ENCODE data around the gene KCNMB4. TPM values are rescaled to one million over a fixed set of nuclear protein-coding genes. Genes with fewer than 3 reads are reported as not detected.

KCNMB4 gene
- total RNA-seq, 1 experiment from 2014 or later = 0.23 TPM

DNA sequence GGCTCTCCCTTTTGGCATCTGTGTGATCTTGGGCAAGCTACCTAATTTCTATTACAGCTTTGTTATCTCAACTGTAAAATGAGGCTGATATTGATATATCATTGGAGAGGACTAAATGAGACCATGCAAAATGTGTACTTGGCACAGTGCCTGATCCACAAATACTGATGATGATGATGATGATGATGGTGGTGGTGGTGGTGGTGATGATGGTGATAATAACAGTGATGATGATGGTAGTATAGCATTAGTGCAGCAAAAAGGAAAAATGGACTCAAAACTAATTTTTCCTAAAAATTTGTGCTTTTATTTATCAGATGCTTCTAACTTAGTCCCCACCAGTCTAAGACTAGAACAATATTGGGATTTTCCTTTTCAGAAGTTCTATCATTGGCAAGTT lies 70.7 kb downstream of the KCNMB4 start:
- Mint-ChIP-seq H3K27me3 (ENCODE audit: insufficient read depth, unreplicated experiment) (no peaks in the 10 kb centered on the region), H3K9me3 (ENCODE audit: unreplicated experiment) (no peaks in the 10 kb centered on the region), H3K27ac (ENCODE audit: unreplicated experiment) (no peak overlapping the region), H3K36me3 (ENCODE audit: insufficient read depth, unreplicated experiment) (no peaks in the 10 kb centered on the region), H3K4me3 (ENCODE audit: unreplicated experiment) (no peak overlapping the region), H3K4me1 (ENCODE audit: low read depth, unreplicated experiment) (no peaks in the 10 kb centered on the region)
- no peaks in the 10 kb centered on the region for H3K36me3 ChIP-seq (ENCODE audit: control insufficient read depth, insufficient read depth, low read length)
- intact Hi-C loops (cut with micrococcal nuclease; ENCODE audit: unreplicated experiment) = no loop called here
- CTCF ChIA-PET = no interaction called here
- no peaks in the 10 kb centered on the region for H3K27me3 ChIP-seq (replicated peaks; ENCODE audit: control insufficient read depth, insufficient read depth, low read length)
- TF ChIP-seq, protein P1, sequence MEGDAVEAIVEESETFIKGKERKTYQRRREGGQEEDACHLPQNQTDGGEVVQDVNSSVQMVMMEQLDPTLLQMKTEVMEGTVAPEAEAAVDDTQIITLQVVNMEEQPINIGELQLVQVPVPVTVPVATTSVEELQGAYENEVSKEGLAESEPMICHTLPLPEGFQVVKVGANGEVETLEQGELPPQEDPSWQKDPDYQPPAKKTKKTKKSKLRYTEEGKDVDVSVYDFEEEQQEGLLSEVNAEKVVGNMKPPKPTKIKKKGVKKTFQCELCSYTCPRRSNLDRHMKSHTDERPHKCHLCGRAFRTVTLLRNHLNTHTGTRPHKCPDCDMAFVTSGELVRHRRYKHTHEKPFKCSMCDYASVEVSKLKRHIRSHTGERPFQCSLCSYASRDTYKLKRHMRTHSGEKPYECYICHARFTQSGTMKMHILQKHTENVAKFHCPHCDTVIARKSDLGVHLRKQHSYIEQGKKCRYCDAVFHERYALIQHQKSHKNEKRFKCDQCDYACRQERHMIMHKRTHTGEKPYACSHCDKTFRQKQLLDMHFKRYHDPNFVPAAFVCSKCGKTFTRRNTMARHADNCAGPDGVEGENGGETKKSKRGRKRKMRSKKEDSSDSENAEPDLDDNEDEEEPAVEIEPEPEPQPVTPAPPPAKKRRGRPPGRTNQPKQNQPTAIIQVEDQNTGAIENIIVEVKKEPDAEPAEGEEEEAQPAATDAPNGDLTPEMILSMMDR (IDR thresholded peaks at IDR 0.05; ENCODE audit: insufficient read depth in 1 of 2, low read depth in 1 of 2, low read length in 1 of 2, severe bottlenecking in 1 of 2, unreplicated experiment in 1 of 2) = no peak
- H3K9me3 ChIP-seq = 0 out of 2 replicates have a peak, but pooled peaks cover 3% of the 10 kb centered on the region
- no TSS peak for BruUV-seq (replicated peaks)
- POLR2A ChIA-PET = no interaction called here
- H3K4me1 ChIP-seq = no peaks in the 10 kb centered on the region
- H3K4me3 ChIP-seq (ENCODE audit: low read depth, low read length) = no peak overlapping the region
- DNase-seq = no peak

DNA sequence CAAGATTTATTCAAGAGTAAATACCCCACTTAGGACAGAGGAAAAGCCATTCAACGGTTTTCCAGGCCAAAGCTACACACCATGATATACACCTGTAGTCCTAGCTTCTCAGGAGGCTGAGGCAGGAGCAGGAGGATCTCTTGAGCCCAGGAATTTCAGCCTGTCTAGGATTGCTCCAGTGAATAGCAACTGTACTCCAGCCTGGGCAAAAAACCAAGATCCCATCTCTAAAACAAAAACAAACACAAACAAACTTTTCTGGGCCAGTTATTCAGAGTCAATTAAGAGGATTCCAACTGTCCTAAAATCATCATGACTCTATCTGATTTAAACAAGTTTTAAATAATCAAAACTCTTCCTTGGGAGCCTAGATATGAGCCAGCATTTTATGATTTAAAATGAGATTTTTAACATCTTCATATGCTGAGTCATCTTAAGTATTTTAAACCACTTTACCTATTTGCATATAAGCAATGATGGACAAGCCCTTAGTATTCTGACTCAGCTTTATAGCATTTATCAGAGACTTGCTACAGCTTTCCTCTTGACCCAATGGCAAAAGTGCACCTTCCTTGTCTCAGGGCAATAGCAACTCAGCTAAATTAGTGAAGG lies 77.1 kb downstream of the KCNMB4 start:
- Histone ChIP-seq H3K4me3 (ENCODE audit: low read depth, low read length) (no peak overlapping the region), H3K4me1 (no peaks in the 10 kb centered on the region), H3K36me3 (ENCODE audit: control insufficient read depth, insufficient read depth, low read length) (no peaks in the 10 kb centered on the region), H3K9me3 (0 out of 2 replicates have a peak, but pooled peaks cover 3% of the 10 kb centered on the region), H3K27me3 (replicated peaks; ENCODE audit: control insufficient read depth, insufficient read depth, low read length) (no peaks in the 10 kb centered on the region)
- TF ChIP-seq, protein P1 (IDR thresholded peaks at IDR 0.05; ENCODE audit: insufficient read depth in 1 of 2, low read depth in 1 of 2, low read length in 1 of 2, severe bottlenecking in 1 of 2, unreplicated experiment in 1 of 2) = no peak
- POLR2A ChIA-PET = no interaction called here
- Mint-ChIP-seq H3K4me3 (ENCODE audit: unreplicated experiment) (no peak overlapping the region), H3K27me3 (ENCODE audit: insufficient read depth, unreplicated experiment) (no peaks in the 10 kb centered on the region), H3K4me1 (ENCODE audit: low read depth, unreplicated experiment) (no peaks in the 10 kb centered on the region), H3K9me3 (ENCODE audit: unreplicated experiment) (no peaks in the 10 kb centered on the region), H3K36me3 (ENCODE audit: insufficient read depth, unreplicated experiment) (no peaks in the 10 kb centered on the region), H3K27ac (ENCODE audit: unreplicated experiment) (no peak overlapping the region)
- CTCF ChIA-PET = no interaction called here
- no TSS peak for BruUV-seq (replicated peaks)
- intact Hi-C loops (cut with micrococcal nuclease; ENCODE audit: unreplicated experiment) = no loop called here
- no peak for DNase-seq

DNA sequence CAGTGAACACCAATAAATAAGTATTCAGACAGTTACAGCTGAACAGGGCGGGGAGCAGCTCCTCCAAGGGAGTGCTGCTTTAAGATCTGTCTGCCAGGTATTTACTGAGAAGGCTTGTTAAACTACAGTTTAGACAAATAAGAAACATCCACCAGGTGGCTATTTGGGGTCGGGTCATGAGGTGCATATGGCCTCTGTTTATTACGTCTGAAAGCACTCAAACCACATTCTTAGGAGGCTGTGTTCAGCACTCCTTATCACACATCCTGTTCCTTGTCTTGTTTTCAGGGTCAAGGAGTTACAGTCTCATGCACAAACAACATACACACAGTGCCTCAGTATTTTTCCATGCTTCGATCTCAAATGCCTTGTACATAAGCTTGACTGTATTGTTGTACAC lies 78.8 kb downstream of the KCNMB4 start:
- Mint-ChIP-seq H3K27me3 (ENCODE audit: insufficient read depth, unreplicated experiment) (no peaks in the 10 kb centered on the region), H3K36me3 (ENCODE audit: insufficient read depth, unreplicated experiment) (no peaks in the 10 kb centered on the region), H3K27ac (ENCODE audit: unreplicated experiment) (no peak overlapping the region), H3K9me3 (ENCODE audit: unreplicated experiment) (no peaks in the 10 kb centered on the region), H3K4me1 (ENCODE audit: low read depth, unreplicated experiment) (no peaks in the 10 kb centered on the region), H3K4me3 (ENCODE audit: unreplicated experiment) (no peak overlapping the region)
- Histone ChIP-seq H3K9me3 (0 out of 2 replicates have a peak, but pooled peaks cover 1% of the 10 kb centered on the region), H3K27me3 (replicated peaks; ENCODE audit: control insufficient read depth, insufficient read depth, low read length) (no peaks in the 10 kb centered on the region), H3K4me3 (ENCODE audit: low read depth, low read length) (no peak overlapping the region), H3K4me1 (no peaks in the 10 kb centered on the region), H3K36me3 (ENCODE audit: control insufficient read depth, insufficient read depth, low read length) (no peaks in the 10 kb centered on the region)
- TF ChIP-seq, protein P1 (IDR thresholded peaks at IDR 0.05; ENCODE audit: insufficient read depth in 1 of 2, low read depth in 1 of 2, low read length in 1 of 2, severe bottlenecking in 1 of 2, unreplicated experiment in 1 of 2) = no peak
- ChIA-PET CTCF (no interaction called here), POLR2A (interaction anchor here (0.6 kb wide), 1 partner anchor 202 kb away, joined by 5 read pairs; no protein-coding TSS in a partner anchor)
- intact Hi-C loops (cut with micrococcal nuclease; ENCODE audit: unreplicated experiment) = no loop called here
- DNase-seq = peak in 1 of 2 experiments; percentile 11
- BruUV-seq (replicated peaks) = no TSS peak
